GM21529 (cell line): ENCODE results near the gene ECD.
"Not testable (repeated sequence)": the region's sequence is repeated elsewhere in the genome, so short reads cannot be mapped to it uniquely, and the experiment has no call there.

Source experiments
- ATAC-seq: cut with Tn5 transposase; IDR thresholded peaks from one replicate; pipeline ENCODE4 v1.9.1; 2021; ENCODE audit not compliant: unreplicated experiment

The ECD gene

DNA sequence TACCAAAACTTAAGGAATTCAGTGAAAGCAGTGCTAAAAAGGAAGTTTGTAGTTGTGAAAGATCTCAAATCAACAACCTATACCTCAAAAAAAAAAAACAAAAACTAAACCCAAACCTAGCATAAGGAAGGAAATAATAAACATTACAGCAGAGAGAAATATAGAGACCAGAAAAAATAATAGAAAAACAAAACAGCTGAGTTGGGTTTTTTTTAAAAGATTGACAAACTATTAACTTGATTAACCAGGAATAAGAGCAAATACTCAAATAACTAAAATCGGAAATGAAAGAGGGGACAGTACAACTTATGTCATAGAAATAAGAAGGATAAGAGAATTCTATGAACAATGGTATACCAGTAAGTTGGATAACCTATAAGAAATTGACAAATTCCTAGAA lies 6.7 kb downstream of the ECD start:
- ATAC-seq: no peak

DNA sequence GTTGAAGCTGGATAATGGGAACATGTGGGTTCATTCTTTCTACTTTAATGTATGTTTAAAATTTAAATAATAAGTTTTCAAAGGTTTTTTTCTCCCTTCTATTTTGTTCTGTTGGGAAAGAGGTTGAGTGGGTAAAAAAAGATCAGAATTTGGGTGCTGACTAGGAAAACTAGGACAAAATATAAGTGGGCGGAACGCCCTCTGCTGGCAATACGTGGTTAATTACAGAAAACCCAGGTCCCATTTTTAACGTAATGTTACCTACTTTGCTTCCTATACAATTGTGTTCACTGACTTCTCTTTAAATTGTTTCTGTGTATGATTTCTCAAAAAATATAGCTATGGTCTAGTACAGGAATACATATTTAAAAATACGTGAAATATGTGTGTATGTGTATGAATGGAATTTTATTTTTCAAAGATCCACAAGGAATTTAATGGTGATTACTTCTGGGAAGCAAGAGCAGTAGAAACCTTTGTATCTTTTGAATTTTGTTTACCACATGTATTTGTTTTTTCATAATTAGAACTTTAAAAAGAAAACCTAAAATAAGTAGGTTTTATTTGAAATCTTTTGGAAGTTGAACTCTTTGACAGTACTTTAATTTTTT lies 8.7 kb downstream of the ECD start:
- ATAC-seq: no peak

DNA sequence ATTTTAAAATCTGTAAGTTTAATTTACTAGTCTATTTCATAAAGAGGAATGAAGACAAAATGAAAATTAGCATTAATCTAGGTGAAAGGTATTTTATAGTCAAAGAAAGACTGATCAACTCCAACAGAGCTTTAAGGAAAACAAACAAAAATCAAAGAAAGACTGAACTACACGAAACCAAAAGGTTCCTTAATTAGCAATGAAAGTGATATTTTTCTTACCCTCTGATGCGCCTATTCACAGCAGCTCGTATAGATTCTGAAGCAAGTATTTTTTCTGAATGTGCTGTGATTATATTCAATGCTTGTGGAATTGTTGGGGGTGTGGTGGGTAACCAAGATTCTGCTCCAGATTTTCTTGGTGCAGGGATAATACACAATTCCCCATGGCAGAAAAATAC lies 11.8 kb downstream of the ECD start:
- ATAC-seq: no peak

DNA sequence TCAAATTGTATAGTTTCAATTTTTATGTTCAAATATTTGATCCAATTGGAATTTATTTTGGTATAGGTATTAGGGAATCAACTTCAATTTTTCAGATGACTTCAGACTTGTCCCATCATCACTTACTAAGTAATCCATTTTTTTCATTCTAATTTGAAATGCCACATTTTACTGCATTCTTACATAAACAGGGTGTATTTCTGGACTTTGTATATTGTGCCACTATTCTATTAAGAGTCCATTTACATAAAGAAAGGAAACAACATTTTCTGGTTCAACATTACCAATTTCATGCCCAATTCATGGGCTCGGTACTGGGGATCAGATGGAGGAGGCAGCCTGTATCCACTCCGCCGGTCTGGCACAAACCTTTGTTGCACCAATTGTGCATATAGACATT lies 15.8 kb downstream of the ECD start:
- ATAC-seq: no peak

DNA sequence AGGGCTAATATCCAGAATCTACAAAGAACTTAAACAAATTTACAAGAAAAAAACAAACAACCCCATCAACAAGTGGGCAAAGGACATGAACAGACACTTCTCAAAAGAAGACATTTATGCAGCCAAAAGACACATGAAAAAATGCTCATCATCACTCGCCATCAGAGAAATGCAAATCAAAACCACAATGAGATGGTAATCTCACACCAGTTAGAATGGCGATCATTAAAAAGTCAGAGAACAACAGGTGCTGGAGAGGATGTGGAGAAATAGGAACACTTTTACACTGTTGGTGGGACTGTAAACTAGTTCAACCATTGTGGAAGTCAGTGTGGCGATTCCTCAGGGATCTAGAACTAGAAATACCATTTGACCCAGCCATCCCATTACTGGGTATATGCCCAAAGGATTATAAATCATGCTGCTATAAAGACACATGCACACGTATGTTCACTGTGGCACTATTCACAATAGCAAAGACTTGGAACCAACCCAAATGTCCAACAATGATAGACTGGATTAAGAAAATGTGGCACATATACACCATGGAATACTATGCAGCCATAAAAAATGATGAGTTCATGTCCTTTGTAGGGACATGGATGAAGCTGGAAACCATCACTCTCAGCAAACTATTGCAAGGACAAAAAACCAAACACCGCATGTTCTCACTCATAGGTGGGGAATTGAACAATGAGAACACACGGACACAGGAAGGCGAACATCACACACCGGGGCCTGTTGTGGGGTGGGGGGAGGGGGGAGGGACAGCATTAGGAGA lies 17.0 kb downstream of the ECD start:
- ATAC-seq: not testable (repeated sequence)

DNA sequence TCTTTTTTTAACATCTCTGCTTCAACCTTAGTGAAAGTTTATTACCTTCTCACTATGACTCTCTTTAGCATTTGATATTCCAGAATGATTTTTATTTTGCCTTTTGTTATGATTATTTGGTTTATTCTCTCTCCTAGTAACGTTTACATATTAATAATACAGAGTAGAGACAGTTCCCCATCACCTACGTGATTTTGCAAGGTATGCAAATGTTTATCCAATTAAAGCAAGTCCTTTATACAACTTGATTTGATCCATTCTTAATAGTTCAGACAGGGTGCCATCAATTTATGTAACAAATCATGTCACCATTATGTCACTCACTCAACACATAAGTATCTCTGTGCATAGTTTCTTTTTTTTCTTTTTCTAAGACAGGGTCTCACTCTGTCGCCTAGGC lies 26.2 kb downstream of the ECD start:
- no peak for ATAC-seq

DNA sequence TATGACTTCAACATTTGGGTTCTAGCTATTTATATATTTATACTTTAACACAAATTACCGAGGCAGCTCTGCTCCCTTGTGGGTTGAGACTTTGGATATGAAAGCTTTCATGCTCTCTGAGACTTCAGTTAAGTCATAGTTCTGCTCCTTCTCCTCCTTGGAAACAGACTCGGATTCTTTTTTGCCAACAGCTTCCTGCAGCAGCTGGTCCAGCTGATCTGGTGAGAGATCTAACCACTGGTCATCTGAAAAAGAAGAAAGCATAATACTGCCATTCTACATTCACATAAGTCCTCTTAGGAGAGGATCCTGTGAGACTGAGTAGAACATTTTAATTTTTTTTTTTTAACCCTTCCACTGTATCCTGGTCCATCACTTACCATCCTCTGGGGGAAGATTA lies 28.6 kb downstream of the ECD start:
- no peak for ATAC-seq

DNA sequence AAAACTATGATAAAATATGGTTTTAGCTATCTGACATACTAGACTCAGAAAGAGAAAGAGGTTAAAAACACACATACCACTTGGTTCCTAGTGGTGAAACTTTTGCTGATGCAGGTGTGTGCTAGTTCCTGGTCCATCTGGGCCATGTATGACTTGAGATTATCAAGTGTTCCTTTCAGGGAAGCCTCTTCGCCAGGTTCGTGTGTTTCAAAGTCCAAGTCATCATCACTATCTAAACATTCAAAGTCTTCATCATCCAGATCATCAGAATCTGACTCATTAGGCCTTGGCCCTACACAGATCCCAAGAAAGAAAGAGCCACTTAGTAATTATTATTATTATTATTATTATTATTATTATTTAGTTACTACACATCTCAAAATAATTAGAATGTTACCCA lies 31.2 kb downstream of the ECD start:
- ATAC-seq: no peak

DNA sequence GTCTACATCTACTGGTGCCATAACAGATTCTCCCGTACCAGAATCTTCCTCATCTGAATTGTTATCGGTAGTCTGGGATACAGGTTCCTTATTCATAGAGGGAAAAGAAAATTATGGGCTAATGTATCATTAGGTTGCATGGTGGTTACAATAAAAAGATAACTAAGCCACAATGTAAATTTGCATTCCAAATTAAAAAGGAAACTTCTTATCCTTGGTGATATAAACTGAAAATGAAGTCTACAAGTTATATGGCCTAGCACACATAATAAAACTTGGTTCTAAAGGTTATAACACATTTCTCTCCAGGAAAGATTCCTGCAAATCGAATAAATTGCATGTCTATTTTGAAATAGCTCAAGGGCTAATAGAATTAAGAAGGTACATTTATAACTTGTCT lies 33.1 kb downstream of the ECD start:
- no peak for ATAC-seq

DNA sequence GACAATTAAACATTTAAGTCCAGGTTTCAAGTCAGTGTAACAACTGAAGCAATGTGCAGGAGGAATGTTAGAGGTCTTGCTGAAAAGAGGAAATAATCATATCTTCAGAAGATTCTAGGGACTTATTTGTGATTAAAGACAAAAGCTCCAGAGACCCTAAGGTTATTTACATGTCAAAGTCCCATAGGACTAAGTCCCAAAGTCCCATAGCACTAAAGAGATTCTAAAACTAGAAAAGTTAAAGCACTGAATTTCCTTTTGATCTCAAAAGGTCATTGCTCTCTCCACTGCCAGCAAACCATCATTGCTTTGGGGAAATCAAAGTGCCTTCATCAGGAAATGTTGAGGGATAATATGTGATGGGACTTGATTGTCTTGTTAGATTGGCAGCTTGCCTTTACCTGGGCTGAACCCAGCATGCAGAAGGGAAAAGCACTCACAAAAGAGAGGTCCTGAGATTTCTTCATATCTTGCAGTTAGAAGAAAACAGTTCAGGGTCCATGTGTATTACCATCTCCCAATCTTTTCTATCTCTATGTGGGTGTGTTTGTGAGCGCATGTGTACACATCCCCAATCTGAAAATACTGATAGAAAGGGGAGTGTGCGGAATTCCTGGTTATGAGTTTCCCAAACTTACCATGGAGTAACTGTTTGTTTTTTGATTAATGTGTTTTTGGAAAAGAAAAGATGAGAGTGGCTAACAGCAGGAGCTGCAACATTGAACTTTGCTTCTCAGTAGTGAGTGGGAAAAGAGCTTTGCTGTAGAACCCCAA lies 35.7 kb downstream of the ECD start:
- no peak for ATAC-seq

DNA sequence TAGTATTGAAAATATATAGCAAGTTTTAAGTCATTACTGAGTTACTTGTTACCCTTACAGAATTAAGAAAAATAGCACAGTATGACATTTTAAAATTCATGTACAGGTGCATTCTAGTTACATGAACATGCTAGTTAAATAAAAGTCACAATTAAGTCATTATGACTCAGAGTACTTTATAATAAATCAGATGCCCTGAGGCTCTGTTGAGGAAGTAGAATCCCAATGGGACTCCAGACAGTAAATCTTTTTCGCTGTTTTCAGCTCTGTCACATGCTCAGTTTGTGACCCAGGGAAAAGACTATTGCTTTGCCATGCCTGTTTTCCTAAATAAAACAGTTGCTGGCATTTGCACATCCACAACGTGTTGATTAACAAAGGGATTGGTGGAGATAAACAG lies 36.5 kb downstream of the ECD start:
- ATAC-seq: no peak

DNA sequence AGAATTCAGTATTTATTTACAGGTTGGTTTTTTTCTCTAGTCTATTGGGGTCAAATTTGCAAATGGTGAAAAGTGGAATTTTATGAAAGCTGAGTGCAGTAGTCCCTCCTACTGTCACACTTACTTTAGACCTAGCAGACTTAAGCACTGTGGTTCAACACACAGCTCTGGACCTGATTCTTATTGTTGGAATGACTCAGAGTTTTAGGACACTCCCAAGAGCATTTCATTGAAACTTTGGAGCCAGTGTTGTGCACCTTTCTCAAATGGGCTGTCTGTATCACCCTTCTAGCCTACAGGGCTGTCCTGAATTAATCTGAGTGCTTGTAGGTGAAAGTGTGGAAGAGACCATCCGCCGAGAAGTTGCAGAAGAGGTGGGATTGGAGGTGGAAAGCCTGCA lies 41.5 kb downstream of the ECD start:
- no peak for ATAC-seq

DNA sequence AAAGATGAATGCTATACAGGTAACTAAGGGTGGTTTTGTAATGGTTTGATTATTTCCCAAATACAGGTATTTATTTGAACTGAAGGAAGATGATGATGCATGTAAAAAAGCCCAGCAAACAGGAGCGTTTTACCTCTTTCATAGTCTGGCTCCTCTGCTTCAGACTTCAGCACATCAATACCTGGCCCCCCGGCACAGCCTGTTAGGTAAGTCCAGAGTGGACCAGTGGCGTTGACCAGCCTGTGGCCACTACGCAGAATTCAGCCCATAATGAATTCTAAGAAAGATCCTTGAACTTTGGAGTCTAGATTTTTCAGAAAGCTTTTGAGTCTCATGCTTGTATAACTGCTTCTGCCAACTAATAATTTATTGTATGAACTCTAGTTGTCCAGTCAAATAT lies 47.9 kb downstream of the ECD start:
- ATAC-seq: no peak

DNA sequence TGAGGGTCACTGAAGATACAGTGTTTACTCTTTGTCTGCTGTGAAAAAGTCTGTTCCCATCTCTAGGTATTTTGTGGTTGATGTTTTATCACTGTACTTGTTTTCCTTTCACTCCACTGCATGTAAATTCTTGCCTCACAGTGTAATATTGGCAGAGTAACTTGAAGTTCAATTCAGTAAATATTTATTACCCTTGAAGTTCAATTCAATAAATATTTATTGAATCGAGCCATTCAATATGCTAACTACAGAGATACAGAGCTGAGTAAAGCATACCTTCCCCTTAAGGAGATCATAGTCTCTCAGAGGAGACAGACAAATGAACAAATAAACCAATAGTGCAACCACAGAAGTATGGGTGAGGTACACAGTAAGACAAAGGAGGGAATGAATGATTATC lies 48.4 kb downstream of the ECD start:
- ATAC-seq: no peak

DNA sequence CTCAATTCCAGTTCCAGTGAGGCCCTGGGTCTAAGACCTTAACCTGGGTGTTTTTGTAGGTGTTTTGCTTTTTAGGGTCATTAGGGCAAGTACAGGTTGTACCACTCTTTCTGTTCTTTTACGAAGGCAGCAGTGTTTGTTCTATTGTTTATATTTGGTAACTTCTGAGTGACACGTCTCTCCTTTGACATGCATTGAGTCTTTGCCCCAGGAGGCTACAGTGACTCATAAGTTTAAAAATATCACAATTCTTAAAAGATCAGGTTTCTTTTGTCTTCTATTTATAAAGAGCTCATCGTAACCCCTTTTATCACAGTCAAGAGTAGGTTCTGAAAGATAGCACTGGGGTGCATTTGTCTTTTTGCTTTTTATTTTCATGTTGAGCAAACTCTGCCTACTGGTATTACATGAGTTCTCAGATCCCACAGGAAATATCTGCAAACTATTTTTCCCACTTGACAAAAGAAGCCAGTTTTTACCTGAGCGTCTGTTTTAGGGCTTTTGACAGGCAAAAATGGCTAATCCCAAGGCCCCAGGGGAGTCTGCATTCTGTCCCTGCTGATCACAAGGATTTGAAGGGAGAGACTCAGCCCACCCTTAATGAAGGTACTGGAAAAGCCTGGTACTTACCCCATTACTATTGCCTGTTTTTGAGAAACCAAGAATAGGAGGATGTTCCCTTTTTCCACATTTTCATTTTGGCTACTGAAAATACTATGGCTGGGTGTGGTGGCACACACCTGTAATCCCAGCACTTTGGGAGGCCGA lies 49.6 kb downstream of the ECD start:
- ATAC-seq: peak; percentile 84

DNA sequence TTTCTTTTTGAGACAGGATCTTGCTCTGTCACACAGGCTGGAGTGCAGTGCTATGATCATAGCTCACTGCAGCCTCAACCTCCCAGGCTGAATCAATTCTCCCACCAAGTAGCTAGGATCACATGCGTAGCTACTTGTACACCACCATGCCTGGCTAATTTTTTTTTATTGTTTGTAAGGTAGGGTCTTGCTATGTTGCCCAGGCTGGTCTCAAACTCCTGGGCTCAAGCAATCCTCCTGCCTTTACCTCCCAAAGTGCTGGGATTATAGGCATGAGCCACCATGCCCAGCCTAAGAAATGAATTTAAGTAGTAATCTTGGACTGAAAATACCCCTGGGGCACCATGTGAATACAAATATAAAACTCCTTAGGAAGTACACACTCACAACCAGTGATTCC lies 51.8 kb downstream of the ECD start:
- no peak for ATAC-seq

DNA sequence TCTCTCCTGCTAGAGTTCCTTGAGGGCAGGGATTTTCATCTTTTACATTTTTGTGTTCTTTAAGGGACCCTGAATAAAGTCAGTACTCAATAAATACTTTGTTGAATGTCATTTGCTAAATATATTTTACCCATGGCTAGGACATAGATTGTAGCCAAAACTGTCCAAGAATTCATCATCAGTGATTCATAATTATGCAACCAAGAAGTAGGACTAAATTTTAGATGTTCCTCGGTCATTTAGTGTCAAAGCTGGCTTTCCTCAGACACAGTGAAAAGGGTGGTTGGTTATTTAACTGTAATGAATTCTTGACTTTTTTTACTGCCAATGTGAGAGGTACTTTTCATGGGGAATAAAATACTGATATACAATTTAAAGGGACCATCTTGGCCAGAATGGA lies 54.3 kb downstream of the ECD start:
- ATAC-seq: no peak

DNA sequence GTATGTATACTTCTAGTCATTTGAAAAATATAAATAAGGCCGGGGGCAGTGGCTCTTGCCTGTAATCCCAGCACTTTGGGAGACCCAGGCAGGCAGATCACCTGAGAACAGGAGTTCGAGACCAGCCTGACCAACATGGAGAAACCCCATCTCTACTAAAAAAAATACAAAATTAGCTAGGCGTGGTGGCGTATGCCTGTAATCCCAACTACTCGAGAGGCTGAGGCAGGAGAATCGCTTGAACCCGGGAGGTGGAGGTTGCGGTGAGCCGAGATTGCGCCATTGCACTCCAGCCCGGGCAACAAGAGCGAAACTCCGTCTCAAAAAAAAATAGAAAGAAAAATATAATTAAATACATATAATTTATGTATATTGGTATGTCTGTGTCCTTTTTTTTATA lies 55.8 kb downstream of the ECD start:
- not testable (repeated sequence) for ATAC-seq

DNA sequence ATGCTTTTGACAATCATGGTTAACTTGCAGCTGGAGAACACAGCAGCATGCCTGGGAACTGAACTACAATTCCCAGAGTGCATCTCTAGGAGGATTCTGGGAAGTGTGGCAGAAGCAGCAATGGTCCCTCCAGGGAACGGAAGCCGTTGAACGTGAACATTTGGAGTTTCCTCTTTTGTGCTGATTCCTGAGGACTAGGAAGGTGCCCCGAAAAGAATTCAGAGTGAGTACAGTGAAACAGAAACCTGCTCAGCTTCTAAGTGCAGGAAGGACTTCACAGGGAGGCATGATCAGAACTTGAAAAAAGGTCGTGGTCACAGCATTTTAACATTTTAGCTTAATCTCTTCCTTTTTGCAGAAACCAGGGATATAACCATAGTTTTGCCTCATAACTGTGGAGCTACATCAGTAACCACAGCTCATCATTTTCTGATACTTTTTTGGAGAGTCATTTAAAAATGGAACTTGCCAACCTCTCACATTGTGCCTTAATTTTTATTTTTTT lies 57.4 kb downstream of the ECD start, which contains the start of gene NUDT13:
Gene NUDT13 (plus strand): TSS at position 111 of the 505 bp plus-strand sequence. CDS start 3,911 bp downstream, outside the sequence.
- ATAC-seq: no peak

DNA sequence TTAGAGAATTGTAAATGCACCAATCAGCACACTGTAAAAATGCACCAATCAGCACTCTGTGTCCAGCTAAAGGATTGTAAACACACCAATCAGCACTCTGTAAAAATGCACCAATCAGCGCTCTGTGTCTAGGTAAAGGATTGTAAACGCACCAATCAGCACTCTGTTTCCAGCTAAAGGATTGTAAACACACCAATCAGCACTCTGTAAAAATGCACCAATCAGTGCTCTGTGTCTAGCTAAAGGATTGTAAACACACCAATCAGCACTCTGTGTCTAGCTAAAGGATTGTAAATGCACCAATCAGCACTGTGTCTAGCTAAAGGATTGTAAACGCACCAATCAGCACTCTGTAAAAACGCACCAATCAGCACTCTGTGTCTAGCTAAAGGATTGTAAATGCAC lies 58.6 kb downstream of the ECD start:
- not testable (repeated sequence) for ATAC-seq

DNA sequence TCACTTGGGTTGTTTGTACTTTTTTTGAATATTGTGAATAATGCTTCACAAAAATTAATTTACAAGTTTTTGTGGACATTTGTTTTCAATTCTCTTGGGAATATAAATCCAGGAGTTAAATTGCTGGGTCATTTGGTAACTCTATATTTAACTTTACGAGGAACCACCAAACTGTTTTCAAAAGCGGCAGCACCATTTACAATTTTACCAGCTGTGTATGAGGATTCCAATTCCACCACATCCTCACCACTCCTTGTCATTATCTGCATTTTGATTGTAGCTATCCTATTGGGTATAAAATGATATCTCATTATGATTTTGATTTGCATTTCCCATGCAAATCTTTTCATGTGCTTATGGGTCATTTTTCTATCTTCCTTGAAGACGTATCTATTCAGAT lies 61.5 kb downstream of the ECD start:
- no peak for ATAC-seq
